HG03045 (cell line): Measurements from ENCODE around the gene TSPAN33.
"Not testable (repeated sequence)": the region's sequence is repeated elsewhere in the genome, so short reads cannot be mapped to it uniquely, and the experiment has no call there.

Source experiments
- ATAC-seq: cut with Tn5 transposase; IDR thresholded peaks from one replicate; pipeline ENCODE4 v1.9.1; 2021; ENCODE audit warnings: mild to moderate bottlenecking, moderate library complexity; ENCODE audit not compliant: unreplicated experiment

Gene TSPAN33

DNA sequence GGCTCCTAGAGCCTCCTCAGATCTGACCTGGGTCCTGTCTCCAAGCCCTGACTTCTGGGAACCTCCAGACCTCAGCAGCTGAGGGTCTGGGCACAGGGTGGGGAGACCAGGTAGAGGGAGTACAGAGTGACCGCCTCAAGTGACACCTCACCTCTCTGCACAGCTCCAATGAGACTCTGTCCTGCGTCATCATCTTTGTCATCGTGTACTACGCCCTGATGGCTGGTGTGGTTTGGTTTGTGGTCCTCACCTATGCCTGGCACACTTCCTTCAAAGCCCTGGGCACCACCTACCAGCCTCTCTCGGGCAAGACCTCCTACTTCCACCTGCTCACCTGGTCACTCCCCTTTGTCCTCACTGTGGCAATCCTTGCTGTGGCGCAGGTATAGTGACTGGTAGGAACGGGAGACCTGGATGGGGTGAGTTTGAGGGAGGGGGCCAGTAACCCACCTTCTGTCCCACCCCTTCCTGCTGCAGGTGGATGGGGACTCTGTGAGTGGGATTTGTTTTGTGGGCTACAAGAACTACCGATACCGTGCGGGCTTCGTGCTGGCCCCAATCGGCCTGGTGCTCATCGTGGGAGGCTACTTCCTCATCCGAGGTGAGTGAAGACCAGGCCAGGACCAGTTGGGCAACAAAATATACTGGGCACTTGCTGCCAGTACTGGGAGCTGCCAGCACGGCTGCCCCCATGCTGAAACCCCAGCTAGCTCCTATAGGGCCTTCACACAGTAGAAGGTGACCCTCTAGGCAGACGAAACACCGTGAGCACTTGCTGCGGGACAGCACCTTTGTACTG is 61.7 kb downstream of the TSPAN33 start:
- no peak for ATAC-seq

- no peak for ATAC-seq
Observed at GRCh38 chr7:129208667-129209066, 64.2 kb downstream of the TSPAN33 start.

DNA sequence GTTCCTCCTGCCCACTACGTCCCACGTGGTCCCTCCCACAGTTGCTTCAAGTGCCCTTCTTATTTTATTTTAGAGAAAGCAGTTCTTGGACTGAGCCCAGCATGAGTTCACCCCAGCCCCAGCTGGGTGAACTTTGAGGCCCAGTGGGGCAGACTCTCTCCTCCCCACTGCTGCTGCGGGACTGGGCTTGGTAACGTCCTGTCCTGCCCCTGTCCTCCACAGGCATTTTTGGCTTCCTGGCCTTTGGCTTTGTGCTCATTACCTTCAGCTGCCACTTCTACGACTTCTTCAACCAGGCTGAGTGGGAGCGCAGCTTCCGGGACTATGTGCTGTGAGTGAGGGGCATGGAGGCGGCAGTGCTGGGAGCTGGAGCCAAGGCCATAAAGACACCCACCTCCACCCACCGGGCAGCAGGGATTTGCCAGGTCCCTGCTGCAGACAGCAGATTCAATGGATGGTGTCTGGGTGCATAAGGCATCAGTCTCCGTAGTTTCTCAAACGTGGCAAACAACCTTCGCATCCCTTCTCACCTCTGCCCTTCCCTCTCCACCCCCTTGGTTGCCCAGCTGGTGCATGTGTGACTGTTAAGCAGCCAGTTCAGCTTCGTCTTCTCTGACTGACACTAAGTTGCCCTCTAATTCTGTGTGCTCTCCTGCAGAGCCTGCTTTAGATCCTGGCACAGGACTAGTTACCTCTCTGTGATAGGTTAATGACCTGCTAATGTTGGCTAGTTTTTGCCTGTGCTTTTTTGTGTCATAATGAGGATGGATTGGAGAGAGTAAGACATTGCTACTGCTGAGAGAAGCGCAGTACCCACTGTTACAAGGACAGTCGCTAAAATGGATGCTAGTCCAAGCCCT is 64.8 kb downstream of the TSPAN33 start:
- no peak for ATAC-seq

GRCh38 chr7:129210256-129210988 is 65.9 kb downstream of the TSPAN33 start:
- peak; percentile 66 for ATAC-seq

- ATAC-seq = no peak
Observed at GRCh38 chr7:129210989-129211312, 66.4 kb downstream of the TSPAN33 start.

DNA sequence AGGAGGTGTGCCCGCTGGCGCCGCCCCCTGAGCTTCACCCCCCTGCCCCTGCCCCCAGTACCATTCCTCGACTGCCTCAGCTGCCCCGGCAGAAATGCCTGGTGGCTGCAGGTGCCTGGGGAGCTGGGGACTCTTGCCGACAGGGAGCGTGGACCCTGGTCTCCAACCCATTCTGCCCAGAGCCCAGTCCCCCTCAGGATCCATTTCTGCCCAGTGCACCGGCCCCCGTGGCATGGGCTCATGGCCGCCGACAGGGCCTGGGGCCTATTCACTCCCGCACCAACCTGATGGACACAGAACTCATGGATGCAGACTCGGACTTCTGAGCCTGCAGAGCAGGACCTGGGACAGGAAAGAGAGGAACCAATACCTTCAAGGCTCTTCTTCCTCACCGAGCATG is 67.6 kb downstream of the TSPAN33 start:
- no peak for ATAC-seq

DNA sequence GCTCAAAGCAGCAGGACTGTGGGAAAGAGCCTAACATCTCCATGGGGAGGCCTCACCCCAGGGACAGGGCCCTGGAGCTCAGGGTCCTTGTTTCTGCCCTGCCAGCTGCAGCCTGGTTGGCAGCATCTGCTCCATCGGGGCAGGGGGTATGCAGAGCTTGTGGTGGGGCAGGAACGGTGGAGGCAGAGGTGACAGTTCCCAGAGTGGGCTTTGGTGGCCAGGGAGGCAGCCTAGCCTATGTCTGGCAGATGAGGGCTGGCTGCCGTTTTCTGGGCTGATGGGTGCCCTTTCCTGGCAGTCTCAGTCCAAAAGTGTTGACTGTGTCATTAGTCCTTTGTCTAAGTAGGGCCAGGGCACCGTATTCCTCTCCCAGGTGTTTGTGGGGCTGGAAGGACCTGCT is 68.1 kb downstream of the TSPAN33 start:
- no peak for ATAC-seq

DNA sequence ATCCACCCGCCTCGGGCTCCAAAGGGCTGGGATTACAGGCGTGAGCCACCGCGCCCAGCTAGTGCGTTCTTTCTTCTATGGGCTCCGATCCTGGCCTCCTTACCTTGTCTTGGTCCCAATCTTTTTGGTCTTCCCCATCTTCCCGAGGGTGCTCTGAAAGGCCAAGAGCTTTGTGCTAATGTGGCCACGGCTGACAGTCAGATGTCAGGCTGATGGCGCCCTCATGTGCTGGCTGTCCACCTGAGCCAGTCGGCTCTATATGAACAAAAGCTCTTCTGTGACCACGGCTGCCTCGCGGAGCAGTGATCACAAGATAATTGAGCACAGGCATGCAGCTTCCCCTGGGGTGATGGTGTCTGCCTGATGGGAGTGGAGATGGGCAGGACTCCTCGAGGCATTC is 69.3 kb downstream of the TSPAN33 start:
- ATAC-seq = no peak

DNA sequence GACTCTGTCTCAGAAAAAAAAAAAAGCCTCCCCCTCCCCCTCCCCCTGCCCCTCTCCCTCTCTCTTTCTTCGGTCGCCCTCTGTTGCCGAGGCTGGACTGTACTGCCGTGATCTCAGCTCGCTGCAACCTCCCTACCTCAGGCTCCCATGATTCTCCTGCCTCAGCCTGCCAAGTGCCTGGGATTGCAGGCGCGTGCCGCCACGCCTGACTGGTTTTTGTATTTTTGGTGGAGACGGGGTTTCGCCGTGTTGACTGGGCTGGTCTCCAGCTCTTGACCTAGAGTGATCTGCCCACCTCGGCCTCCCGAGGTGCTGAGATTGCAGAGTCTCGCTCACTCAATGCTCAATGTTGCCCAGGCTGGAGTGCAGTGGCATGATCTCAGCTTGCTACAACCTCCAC is 71.2 kb downstream of the TSPAN33 start:
- ATAC-seq = not testable (repeated sequence)

- not testable (repeated sequence) for ATAC-seq
Observed at GRCh38 chr7:129216101-129216715, 71.7 kb downstream of the TSPAN33 start.

DNA sequence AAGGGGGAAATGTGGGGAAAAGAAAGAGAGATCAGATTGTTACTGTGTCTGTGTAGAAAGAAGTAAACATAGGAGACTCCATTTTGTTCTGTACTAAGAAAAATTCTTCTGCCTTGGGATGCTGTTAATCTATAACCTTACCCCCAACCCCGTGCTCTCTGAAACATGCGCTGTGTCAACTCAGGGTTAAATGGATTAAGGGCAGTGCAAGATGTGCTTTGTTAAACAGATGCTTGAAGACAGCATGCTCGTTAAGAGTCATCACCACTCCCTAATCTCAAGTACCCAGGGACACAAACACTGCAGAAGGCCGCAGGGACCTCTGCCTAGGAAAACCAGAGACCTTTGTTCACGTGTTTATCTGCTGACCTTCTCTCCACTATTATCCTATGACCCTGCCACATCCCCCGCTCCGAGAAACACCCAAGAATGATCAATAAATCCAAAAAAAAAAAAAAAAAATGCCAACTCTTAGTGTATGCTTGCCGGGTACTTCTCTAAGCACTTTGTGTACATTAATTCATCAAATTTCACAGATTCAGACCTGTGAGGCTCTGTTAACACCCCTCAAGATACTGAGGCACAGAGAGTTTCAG is 72.4 kb downstream of the TSPAN33 start:
- ATAC-seq = not testable (repeated sequence)

DNA sequence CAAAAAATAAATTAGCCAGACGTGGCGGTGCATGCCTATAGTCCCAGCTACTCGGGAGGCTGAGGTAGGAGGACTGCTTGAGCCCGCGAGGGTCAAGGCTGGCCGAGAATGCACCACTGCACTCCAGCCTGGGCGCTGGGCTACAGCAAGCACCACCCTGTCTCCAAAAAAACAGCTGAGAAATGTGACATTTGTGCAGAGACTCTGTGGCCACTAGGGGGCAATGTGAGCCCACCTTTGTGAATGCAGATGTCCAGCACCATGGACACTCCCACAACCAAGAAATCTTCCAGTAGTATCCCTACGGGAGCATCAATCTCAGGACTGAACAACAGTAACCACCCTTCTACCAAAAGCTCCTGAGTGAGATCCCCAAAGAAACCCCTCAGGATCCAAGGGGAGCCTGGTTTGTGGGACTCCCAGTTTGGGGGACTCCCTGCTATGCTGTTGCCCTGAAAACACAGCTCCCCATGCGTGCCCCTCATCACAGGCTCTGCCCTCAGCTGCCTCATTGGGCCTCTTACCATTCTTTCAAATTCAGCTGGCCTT is 74.1 kb downstream of the TSPAN33 start:
- ATAC-seq = no peak

- ATAC-seq = not testable (repeated sequence)
Observed at GRCh38 chr7:129219166-129219565, 74.7 kb downstream of the TSPAN33 start.
